CD4-positive, alpha-beta T cell treated with Interleukin-15 for 1 hour (primary cell): ENCODE data around the gene OR2B3.
"Not testable (repeated sequence)": the region's sequence is repeated elsewhere in the genome, so short reads cannot be mapped to it uniquely, and the experiment has no call there.

Experiments used
- DNase-seq: peaks from one replicate; pipeline ENCODE4 v3.0.0-alpha.2; 2020

Gene OR2B3

GRCh38 chr6:29087213-29087612 is at the start of gene OR2B3:
Gene OR2B3 (minus strand): TSS chr6:29087313. CDS start chr6:29087248, 65 bp downstream.
- no peak for DNase-seq

DNA sequence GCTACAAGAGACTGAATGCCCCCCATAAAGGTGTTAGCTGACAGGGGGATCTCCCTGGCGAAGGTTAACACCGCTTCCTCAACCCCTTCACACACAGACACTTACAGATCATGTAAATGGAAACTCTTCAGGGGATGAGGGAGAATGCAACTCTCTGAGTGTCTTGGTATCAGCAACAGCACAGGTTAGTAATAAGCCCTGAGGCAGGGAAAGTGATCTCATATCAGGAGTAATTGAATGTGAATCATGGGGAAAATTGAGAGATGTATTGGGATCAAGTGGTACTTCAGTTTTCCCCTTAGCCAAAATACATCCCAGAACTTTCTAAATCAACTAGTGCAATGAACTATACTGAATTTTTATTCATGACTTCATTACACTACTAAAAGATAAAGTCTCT is 44.6 kb upstream of the OR2B3 start:
- no peak for DNase-seq

DNA sequence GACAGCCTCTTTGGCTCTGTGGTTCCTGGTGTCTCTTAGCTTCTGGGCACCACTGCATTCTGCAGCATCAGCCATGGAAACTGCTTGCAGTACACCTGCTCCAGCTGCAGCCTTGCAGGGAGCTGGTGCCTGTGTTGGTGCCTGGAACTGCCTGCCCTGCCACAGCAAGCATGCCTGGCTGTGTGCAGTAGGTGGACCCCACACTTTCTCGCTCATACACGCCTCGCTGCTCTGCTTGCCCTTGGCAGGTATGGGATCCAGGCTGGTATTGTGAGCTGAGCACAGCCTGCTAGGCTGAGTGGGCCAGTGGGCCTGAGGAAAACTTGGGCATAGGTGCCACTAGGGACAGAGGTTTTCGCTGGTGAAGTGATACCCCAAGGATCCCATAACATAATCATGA is 43.5 kb upstream of the OR2B3 start:
- no peak for DNase-seq

GRCh38 chr6:29129326-29130012 is 42.4 kb upstream of the OR2B3 start:
- DNase-seq, result no peak

DNA sequence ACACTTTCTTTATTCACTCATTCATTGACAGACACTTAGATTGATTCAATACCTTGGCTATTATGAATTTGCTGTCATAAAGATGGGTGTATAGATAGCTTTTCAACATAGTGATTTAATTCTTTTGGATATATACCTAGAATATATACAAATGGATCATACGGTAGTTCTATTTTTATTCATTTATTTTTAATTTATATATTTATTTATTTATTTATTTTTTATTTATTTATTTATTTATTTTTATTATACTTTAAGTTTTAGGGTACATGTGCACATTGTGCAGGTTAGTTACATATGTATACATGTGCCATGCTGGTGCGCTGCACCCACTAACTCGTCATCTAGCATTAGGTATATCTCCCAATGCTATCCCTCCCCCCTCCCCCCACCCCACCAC is 27.9 kb upstream of the OR2B3 start:
- not testable (repeated sequence) for DNase-seq

GRCh38 chr6:29112135-29112534 is 25.0 kb upstream of the OR2B3 start:
- DNase-seq, result no peak

GRCh38 chr6:29107758-29108157 is 20.6 kb upstream of the OR2B3 start, which contains the start of gene OR2J3:
Gene OR2J3 (plus strand): TSS chr6:29108058. CDS start chr6:29111891, 3,833 bp downstream.
- no peak for DNase-seq

GRCh38 chr6:29099190-29099589 is 12.1 kb upstream of the OR2B3 start, which contains the start of gene OR2J1:
Gene OR2J1 (plus strand): TSS chr6:29099490. CDS start chr6:29100943, 1,453 bp downstream.
- no peak for DNase-seq

DNA sequence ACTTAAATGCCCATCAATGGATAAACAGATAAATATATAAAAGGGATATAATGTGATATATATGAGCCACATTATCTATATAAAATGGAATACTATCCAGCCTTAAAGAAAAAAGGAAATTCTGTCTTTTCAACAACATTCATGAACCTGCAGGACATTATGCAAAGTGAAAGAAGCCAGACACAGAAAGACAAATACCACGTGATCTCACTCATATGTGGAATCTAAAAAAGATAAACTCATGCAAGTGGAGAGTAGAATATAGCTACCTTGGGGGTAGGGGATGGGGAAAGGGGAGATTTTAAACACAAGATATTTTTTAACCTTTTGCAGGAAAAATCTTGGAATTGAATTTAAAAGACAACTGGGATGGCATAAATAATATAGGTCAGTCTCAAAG is 10.7 kb upstream of the OR2B3 start:
- no peak for DNase-seq

DNA sequence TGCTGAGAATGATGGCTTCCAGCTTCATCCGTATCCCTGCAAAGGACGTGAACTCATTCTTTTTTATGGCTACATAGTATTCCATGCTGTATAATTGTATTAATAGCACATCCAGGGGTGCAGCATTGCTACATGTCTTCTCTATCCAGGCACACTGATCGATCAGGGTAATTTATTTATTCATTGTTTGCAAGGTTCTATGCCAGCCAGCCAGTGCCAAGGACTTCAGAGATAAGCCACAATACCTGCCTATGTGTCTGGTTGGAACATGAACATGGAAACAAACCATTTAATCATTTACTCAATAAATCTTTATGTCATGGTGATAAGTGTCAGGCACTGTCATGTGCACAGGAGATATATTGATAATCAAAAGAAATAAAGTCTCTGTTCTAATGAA is 5.8 kb upstream of the OR2B3 start:
- no peak for DNase-seq

GRCh38 chr6:29082457-29082856 is 4.7 kb downstream of the OR2B3 start:
- DNase-seq, result no peak

DNA sequence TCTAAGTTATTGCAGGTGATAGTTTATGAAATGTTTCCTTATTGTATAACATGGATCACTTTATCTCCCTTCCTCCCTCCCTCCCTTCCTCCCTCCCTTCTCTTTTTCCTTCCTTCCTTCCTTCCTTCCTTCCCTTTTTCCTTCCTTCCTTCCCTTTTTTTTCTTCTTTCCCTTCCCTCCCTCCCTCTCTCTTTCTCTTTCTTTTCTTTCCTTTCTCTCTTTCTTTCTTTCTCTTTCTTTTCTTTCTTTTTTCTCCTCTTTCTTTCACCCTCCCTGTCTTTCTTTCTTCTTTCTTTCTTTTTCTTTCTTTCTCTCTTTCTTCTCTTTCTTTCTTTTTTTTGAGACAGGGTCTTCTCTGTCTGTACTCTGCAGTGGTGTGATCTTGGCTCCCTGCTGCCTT is 5.8 kb downstream of the OR2B3 start:
- no peak for DNase-seq

- no peak for DNase-seq
Observed at GRCh38 chr6:29079203-29079602, 7.9 kb downstream of the OR2B3 start.

DNA sequence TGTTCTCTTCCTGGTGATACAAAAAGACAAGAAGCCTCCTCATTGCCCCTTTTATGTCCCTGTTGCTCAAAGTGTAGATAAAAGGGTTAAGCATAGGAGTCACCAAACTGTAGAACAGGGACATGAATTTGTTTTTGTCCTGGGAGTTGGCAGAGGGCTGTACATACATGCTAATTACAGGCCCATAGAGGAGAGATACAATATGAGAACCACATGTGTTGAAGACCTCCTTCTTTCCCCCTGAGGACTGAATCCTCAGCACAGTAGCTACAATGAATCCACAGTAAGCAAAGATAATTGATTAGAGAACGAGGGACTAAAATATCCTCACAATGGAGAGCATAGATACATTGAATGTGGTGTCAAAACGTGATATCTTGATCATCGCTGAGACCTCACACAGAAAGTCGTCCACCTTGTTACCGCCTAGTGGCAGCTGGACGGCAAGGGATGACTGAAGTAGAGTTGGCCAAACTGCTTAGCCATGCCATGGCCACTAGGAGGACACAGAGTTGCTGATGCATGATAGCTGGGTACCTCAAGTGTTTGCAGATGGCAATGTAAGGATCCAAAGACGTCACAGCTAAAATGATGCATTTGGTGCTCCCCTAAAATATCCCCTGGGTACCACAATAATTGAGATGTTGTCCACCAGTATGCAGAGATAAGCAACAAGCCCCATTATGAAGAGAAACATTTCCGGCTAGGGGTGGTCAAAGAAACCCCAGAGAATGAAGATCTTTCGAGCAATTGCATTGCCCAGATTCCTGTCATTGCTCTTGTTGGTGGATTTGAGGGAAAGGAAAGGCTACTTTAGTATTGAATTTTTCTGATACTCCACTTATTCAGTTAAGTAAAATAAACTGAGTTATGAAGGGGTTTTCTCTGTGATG is 15.0 kb downstream of the OR2B3 start:
- DNase-seq, result no peak

DNA sequence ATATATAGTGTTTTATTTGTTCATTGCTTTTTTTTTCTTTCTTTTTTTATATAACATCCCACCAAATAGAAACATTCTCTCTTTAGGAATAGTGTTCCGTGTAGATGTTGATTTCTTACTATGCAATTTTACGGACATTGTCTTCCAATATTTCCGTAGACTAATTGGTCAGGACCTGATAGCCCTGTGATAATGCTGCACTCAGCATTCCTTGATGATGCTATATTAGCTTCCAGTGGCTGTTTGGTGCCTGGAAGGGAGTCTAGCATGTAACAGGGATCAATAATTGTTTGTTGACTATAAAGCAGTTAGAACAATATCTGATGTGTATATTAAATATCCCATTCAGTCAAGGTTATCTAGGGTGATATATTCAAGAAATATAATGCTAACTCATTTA is 35.4 kb downstream of the OR2B3 start:
- no peak for DNase-seq

GRCh38 chr6:29045075-29045474 is 42.0 kb downstream of the OR2B3 start, which contains the start of gene OR2W1:
Gene OR2W1 (minus strand): TSS chr6:29045175. CDS start chr6:29045175, 0 bp downstream.
- no peak for DNase-seq
